NCI-H1436 treated with DMSO at 0.1 percent for 48 hours (cell line): ENCODE data around the gene CPM.

Experiments used
- DNase-seq: peaks from one replicate; lab custom pipeline; 2025; lab: John Stamatoyannopoulos, UW

The CPM gene

GRCh38 chr12:68904351-68904962, 28.5 kb downstream of the CPM start:
- no peak for DNase-seq

GRCh38 chr12:68903511-68903910, 29.5 kb downstream of the CPM start:
- no peak for DNase-seq

GRCh38 chr12:68901551-68901950, 31.4 kb downstream of the CPM start:
- DNase-seq: no peak

GRCh38 chr12:68901145-68901544, 31.8 kb downstream of the CPM start:
- no peak for DNase-seq

- no peak for DNase-seq
These were observed 32.7 kb downstream of the CPM start for GRCh38 chr12:68900241-68900640.

GRCh38 chr12:68899251-68899771, 33.7 kb downstream of the CPM start:
- no peak for DNase-seq

- no peak for DNase-seq
These were observed 36.0 kb downstream of the CPM start for GRCh38 chr12:68896881-68897540.

GRCh38 chr12:68894276-68894855, 38.6 kb downstream of the CPM start:
- no peak for DNase-seq

GRCh38 chr12:68893741-68894140, 39.2 kb downstream of the CPM start:
- DNase-seq: no peak

- DNase-seq: no peak
These were observed 39.8 kb downstream of the CPM start for GRCh38 chr12:68893201-68893600.

- DNase-seq: no peak
These were observed 41.8 kb downstream of the CPM start for GRCh38 chr12:68891141-68891540.

- DNase-seq: no peak
These were observed 42.3 kb downstream of the CPM start for GRCh38 chr12:68890701-68891113.

- no peak for DNase-seq
These were observed 44.7 kb downstream of the CPM start for GRCh38 chr12:68888243-68888642.

GRCh38 chr12:68887641-68888040, 45.3 kb downstream of the CPM start:
- DNase-seq: no peak

GRCh38 chr12:68886636-68887572, 46.1 kb downstream of the CPM start:
- no peak for DNase-seq

GRCh38 chr12:68885381-68885780, 47.6 kb downstream of the CPM start:
- no peak for DNase-seq

- DNase-seq: no peak
These were observed 48.7 kb downstream of the CPM start for GRCh38 chr12:68884251-68884650.

- DNase-seq: no peak
These were observed 49.8 kb downstream of the CPM start for GRCh38 chr12:68883151-68883550.

- DNase-seq: no peak
These were observed 50.6 kb downstream of the CPM start for GRCh38 chr12:68882251-68882964.

GRCh38 chr12:68880660-68881325, 52.2 kb downstream of the CPM start:
- DNase-seq: no peak

- DNase-seq: no peak
These were observed 54.1 kb downstream of the CPM start for GRCh38 chr12:68878846-68879245.
